GM21825 (cell line): ENCODE results near the gene PIGX.
"Not testable (repeated sequence)": the region's sequence is repeated elsewhere in the genome, so short reads cannot be mapped to it uniquely, and the experiment has no call there.

ENCODE experiments used
- ATAC-seq: cut with Tn5 transposase; IDR thresholded peaks from one replicate; pipeline ENCODE4 v1.9.1; 2021; ENCODE audit warnings: mild to moderate bottlenecking, moderate library complexity; ENCODE audit not compliant: unreplicated experiment

Gene PIGX

DNA sequence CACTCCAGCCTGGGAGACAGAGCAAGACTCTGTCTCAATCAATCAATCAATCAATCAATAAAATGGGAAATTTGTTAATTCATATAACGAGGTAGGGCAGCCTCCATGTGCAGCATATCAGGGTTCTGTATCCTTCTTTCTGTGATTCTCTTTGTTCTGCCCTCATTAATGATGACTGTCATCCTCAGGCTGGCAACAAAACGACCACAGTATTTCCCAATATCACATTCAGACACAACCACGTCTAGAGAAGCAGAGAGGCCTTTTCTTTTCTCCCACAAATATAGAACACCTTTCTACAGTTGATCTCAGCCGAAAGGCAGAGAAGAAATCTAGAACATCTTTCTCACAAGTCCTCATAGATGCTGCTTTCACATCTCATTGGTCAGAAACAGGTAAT lies 11.4 kb upstream of the PIGX start:
- ATAC-seq = no peak

DNA sequence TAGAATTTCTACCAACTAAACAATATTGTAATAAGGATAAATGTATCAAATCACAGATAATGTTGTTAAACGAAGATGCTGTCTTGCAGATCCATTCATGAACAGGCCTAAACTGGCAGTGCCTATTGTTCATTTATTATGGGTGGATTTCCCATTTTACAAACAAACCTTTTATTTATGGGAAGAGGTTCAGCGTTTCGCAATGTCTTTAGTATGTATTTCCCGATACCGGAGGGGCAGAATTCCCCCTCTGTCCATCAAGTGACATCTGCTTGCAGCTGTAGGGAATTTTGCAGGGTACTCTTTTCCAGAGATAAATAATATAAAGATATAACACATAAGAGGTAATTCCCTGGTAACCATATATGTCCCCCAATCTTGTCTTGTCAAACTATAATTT lies 5.8 kb upstream of the PIGX start:
- no peak for ATAC-seq

DNA sequence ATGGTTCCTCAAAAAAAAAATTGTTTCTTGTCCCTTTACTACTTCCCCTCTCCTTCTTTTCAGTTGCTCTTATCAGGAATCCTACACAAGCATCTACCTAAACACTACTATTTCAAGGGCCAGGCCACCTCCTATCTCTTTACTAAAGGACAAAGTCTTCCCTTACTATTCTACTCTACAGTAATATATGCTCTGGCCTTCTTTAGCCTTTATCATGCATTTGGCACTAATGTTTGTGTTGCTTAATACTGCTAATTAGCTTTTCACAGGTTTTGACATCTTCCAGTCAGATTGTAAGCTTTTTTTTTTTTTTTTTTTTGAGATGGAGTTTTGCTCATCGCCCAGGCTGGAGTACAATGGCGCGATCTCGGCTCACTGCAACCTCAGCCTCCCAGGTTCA lies 5.4 kb upstream of the PIGX start:
- no peak for ATAC-seq

DNA sequence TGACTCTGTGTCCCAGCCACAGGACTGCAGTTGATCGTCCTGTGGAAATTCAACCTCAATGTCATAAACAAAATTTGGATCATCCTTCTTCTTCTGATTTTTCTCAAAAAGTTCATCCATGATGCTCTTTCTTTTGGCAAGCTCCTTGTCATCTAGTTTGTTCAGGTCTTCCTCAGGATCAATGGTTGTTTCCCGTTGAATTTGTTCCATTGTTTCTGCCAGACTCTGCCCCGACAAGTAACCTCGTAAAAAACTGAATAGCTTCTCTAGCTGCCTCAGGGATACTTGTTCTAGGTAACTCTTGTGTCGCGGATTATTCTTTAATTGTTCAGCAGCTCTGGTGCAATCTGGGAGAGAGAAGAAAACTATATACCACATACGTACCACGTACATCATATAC lies 4.6 kb upstream of the PIGX start:
- no peak for ATAC-seq

DNA sequence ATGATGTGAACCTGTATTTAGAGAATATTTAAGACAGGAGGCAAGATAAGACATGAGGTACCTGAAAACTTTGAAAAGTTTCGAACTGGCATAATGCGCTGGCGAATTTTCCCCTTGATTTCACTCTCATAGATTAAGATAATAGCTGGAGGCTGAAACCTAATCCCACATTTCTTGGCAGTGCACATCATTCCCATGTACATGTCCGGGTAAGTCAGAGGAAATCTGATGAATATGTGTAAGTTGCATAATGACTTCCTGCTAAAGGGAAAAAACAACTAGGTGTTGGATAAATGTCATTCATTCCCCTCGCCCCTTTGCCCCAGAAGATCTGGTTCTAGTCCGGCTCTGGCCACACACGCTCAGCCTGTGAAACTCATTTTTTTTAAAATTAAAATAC lies 3.7 kb upstream of the PIGX start:
- no peak for ATAC-seq

DNA sequence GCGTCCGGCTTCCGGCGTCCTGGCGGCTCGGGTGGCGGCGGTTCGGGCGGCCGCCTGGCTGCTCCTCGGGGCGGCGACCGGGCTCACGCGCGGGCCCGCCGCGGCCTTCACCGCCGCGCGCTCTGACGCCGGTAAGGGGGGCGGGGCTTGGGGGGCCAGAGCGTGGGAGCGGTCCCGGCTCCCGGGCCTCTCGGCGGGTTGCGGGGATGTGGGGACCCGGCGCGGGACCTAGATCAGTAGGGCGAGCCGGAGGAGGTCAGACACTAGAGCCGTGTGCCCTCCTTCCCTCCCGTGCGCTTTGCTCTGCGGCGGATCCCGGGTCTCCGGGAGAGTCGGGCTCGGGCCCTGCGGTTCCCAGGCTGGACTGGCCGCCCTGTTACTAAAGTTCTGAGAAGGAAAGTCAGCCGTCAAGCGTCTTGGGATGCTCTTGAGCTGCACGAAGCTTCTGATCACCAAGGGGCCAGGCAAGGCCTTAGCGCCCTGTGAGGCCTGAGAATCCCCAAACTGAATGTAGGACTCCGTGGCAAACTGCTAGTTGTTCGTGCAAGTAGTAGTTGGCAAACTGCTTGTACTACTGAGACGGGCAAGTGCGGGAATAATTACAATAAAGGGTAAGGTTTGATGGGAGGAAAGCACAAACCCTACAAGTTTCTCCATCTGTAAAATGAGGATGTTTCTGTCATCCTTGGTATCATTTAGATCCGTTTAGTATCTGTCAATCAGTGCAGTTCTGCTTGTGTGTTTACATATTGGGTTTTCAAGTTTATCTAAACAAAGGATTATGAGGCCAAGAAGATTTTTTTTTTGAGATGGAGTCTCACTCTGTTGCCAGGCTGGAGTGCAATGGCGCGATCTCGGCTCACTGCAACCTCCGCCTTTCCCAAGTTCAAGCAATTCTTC lies 587 bp downstream of the PIGX start:
- peak; percentile 52 for ATAC-seq

DNA sequence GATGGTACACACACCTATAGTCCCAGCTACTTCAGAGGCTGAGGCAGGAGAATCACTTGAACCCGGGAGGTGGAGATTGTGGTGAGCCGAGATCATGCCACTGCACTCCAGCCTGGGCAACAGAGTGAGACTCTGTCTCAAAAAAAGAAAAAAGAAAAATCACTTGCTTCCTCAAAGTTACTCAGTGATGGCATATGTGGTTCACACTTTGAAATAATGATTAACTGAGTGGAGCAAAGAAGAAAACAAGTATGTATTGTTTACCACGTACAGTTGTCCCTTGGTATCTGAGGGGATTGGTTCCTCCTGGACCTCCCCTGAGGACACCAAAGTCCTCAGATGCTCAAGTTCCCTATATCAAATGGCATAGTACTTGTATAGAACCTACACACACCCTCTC lies 5.0 kb downstream of the PIGX start:
- peak; percentile 41 for ATAC-seq

DNA sequence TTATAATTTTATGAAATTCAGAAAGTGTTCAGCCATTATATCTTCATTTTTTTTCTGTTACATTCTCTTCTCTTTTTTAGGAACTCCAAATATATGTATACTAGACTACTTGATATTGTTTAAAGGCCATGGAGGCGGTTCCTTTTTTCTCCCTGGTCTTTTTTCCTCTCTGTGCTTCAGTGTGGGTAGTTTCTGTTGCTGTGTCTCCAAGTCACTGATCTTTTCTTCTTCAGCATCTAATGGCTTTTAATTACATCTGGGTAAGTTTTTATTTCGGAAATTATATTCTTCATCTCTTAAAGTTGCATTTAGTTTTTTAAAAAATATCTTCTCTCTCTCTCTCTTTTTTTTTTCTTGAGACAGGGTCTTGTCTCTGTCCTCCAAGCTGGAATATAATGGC lies 8.9 kb downstream of the PIGX start:
- no peak for ATAC-seq

DNA sequence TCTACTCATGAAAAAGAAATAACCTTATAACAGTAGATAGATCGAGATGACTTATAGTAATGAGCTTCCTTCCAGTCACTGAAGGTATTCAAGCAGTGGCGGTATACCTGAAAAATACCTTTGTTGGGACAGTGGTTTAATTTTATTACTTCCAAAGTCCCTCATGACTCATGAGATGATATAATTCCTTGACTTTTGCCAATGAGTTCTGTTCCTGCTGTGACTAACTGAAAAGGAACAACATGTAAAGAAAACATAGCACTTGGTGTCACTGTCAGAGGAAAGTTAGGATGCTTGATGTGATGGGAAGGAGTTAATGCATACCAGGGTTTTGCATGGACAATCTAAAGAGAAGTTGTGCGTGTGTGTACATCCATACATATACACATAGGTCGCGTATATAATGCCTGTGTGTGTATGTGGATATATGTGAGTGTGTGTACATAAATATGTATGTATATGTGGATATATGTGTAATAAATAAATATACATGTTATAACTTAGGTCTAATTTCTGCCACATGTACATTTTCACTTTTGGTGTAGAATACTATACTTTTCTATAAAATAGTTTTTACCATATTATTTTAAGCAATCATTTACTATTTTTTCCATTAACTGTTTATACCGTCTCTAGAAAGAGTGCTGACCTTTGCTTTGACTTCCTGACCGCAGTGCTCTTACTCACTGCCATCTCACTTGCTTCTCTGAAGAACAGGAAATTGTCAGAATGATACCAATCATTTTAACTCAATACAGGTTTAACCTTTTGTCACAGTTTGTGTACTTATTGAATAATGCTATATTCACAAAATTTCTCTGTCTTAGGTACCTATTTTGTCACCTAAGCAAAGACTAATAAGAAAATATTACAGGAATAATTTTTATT lies 14.9 kb downstream of the PIGX start:
- no peak for ATAC-seq

DNA sequence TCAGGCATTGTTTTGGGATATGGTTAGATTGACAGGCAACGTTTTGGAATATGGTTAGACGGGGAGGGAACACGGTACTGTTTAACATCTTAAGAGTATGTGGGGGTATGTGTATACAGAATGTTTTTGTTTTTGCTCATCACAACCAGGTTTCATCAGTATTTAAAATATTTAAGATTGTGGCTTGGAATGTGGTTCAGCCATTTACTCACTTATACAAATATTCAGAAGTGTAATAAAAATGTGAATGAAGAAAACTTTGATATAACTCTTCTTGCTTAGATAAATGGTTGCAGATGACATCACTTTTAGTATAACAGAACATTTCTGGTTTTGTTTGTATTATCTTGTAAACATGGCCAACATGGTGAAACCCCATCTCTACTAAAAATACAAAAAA lies 23.6 kb downstream of the PIGX start:
- no peak for ATAC-seq

DNA sequence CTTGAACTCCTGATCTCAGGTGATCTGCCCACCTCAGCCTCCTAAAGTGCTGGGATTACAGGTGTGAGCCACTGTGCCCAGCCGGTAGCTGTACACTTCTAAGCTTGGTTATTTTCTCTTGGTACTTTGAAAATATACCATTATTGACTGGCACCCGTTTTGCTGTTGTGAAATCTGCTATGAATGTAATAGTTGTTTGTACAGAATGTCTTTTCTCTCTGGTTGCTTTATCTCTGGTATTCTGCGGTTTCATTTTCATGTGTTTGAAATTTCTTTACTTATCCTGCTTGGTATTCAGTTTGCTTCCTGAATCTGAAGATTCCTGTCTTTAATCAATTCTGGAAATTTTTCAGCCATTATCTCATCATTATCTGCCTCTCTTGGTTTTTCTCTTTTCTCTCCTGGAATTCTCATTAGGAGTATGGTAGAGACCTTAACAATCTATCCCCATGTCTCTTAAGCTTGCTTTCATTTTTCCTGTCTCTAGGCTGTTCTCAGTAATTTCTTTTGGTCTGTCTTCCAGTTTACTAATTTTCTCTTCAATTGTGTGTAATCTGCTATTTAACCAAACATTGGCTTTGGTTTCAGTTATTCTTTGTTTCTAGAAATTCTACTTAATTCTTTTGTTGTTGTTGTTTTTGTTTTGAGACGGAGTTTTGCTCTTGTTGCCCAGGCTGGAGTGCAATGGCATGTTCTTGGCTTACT lies 24.6 kb downstream of the PIGX start:
- ATAC-seq = no peak

DNA sequence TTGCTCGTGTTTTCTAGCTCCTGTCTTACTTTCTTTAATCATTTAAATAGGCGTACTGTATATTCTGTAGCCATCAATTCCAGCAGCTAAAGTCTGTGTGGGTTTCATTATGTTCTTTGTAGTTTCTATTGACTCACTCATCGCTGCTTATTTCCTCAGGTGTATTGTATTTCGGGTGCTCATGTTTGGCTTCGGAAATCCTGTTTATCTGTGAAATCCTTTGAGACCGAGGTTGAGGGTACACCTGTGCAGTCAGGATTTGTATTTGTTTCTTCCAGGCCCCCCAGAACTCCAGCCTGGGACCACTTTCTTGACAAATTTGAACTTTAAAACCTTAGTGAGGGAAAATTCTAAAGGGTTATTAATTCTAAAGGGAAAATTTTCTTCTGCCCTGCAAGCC lies 25.5 kb downstream of the PIGX start:
- no peak for ATAC-seq

DNA sequence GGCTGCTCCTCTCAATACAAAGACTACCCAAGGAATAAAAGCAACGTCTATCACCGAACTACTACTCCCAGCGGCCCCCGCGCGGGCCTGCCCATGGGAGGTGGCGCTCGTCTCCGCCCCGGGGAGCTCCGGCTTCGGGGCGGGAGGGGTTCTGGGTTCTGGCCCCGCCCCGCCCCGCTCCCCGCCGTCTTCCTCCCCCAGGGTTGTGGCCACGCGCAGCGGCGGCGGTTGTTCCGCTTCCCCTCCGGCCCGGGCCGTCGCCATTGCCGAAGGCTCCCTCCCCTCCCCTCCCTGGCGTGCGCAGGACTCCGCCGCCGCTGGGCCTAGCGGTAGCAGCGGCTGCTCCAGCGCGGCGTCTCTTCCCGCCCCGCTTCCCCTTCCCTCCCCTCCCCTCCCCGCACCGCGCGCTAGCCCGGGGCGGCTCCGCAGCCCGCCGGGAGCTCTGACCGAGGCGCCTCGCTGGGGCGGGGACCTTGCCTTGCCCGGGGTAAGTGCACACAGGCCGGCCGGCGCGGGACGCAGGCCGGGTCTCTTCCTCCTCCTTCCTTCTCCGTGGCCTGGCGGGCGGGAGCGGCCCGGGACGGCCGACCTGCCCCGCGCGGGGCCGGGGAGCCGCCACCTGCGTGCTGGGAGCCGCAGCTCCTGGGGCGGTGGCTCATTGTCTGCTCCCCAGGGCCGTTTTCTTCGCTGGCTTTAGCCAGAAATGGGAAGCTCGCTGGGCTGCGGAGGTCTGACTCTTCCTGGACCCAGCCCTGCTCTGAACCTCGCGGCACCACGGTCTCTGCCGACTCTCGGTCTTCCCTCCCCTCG lies 27.7 kb downstream of the PIGX start, which contains the start of gene PAK2:
PAK2 (plus strand) TSS at position 187 of the 810 bp plus-strand sequence. CDS start 42,790 bp downstream, outside the sequence.
- ATAC-seq = peak; percentile 82

DNA sequence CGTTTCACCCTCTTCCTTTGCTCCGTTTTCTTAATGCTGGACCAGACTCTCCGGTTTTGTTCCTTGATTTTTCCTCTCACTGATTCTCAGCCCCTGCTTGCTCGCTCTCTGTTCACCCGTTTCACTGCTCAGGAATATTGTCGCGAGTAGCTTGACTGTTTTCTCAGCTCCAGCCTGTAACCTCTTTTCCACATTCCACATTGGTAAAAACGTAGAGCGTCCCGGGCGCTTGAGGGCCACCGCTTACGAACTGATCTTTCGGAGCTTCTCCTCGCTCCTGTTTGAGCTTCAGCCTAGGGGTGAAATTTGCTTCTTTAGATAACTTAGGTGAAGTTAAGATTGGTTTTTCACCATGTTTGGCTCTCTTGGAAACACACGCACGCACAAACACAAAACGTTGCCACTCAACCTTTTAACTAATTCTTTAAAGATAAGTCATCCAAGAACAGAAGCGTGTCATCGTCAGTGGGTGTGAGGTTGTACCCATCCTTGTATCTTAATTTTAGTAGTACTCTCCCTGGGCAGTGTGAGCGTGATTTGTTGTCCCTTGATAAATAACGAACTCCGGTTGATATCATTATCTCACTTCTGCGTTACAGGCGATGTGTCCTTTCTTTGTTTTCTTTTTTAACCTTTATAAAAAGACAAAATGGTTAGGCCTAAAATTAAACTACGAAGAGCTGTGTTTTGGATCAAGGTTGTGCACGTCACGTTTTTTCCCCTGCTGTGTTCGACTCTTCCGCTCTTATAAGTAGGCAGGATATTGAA lies 28.5 kb downstream of the PIGX start:
- ATAC-seq = peak; percentile 1

DNA sequence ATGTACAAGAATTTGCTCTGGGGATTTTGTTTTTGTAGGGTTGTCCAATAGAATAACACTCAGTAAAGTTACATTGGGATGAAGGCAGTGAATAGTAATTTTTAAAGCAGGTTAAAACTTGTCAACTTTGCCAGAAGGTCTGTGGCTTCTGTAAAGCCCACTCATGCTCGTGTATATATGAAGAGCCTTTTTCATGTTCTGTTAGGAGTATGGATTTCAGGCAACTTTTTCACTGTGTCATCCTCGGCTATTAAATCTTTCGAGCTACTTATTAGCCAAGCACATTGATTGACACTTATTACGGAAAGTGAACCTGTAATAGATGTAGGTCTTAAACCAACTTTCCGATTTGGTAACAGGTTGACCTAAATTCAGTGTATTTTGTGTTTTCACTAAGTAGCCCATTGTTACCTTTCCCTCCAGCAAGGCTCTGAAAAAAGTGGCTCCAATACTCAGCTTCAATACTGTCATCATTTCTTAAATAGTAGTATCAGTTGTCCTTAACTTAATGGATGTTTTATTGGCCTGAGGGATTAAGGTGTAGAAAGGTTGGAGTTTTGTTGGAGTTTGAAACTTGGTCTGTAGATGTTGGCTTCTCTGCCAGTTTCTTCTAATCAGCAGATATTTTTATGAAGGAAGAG lies 29.2 kb downstream of the PIGX start:
- ATAC-seq = no peak

DNA sequence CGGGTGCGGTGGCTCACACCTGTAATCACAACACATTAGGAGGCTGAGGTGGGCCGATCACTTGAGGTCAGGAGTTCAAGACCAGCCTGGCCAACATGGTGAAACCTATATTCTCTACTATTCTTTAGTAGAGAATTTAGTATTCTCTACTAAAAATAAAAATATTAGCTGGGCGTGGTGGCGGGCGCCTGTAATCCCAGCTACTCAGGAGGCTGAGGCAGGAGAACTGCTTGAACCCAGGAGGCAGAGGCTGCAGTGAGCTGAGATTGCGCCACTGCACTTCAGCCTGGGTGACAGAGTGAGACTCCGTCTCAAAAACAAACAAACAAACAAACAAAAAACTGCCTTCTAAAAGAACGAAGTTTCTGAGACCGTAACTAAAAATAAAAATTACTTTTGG lies 31.4 kb downstream of the PIGX start:
- not testable (repeated sequence) for ATAC-seq

DNA sequence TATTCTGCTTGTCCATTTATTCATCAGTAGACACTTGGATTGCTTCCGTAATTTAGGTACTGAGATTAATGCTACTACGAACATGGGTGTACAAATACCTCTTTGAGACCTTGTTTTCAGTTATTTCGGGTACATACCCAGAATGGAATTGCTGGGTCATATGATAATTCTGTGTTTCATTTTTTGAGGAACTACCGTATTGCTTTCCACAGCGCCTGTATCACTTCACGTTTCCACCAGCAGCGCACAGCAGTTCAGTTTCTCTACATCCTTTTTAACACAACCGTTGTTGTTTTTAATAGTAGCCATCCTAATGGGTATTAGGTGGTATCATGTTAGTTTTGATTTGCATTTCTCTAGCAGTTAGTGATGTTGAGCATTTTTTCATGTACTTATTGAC lies 36.9 kb downstream of the PIGX start:
- ATAC-seq = peak; percentile 72

DNA sequence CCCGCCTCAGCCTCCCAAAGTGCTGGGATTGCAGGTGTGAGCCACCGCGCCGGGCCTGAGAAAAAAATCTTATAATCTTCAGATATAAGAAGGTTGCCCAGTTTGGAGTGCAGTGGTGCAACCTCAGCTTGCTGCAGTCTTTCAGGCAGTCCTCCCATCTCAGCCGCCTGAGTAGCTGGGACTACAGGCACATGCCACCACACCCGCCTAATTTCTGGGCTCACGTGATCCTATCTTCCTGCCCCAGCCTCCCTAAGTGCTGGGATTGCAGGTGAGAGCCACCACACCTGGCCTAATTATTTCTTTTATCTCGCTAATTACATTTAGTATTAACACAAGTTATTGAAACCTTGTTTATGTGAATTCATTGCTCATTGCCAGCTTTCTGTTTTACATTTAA lies 41.0 kb downstream of the PIGX start:
- no peak for ATAC-seq
